GM12878 (cell line): ENCODE results near the gene SLC44A4. TPM values are rescaled to one million over a fixed set of nuclear protein-coding genes. Genes with fewer than 3 reads are reported as not detected.

Experiments used
- ATAC-seq: fragments of 200-7000 bp; cut with Tn5 transposase; 3 replicates; pipeline ENCODE4 v1.9.1; 2020; ENCODE audit warnings: mild to moderate bottlenecking, moderate library complexity
- BruUV-seq: library from RNA; stranded (reverse); fragments of 400-500 nt; replicated peaks from 2 replicates; lab custom pipeline; 2021; lab: Mats Ljungman, UMichigan
- CTCF ChIA-PET: fragments of 300-600 bp; sonication (Branson Sonifier 250); formaldehyde crosslinking; extraction: SDS; loops from one replicate; lab custom pipeline; 2021; ENCODE audit warnings: inconsistent platforms; lab: Yijun Ruan, JAX
- POLR2A ChIA-PET: fragments of 350-600 bp; formaldehyde crosslinking; extraction: SDS; loops from one replicate; lab custom pipeline; 2021; ENCODE audit warnings: inconsistent platforms; lab: Charles Lee
- RAD21 ChIA-PET: fragments of 300-600 bp; sonication (Branson Sonifier 250); formaldehyde crosslinking; loops from one replicate; lab custom pipeline; 2023; ENCODE audit warnings: antibody characterized with exemption; ENCODE audit not compliant: unreplicated experiment; lab: Charles Lee
- SMC1A ChIA-PET: fragments of 300-600 bp; sonication (Branson Sonifier 250); formaldehyde crosslinking; loops from one replicate; lab custom pipeline; 2023; ENCODE audit not compliant: unreplicated experiment, uncharacterized antibody; lab: Charles Lee
- DNase-seq: peaks from one replicate; pipeline ENCODE4 v3.0.0-alpha.2; 2011; ENCODE audit warnings: low read depth, low spot score
- FAIRE-seq: peaks from 3 replicates; lab custom pipeline; 2011; peaks lifted over from hg19 to GRCh38; lab: Jason Lieb, UNC
- H2AFZ ChIP-seq: 2 replicates; pipeline ENCODE4 v1.6.0; 2011; ENCODE audit warnings: low read depth, low read length, control low read depth; ENCODE audit not compliant: control insufficient read depth
- H3K27ac ChIP-seq: 2 replicates; pipeline ENCODE4 v1.5.1; 2011; ENCODE audit warnings: control low read depth; ENCODE audit not compliant: control insufficient read depth, insufficient read depth
- H3K27me3 ChIP-seq, 2 experiments: replicated peaks in 1 of 2; 2 replicates each; pipeline versions ENCODE4 v1.6.0 to v1.6.1; 2011; ENCODE audit warnings: low read length in 1 of 2; ENCODE audit not compliant: control insufficient read depth in 2 of 2, insufficient read depth in 2 of 2
- H3K36me3 ChIP-seq, 2 experiments: 2 replicates each; pipeline ENCODE4 v1.5.1; 2011; ENCODE audit warnings: low read length in 1 of 2; ENCODE audit not compliant: control insufficient read depth in 2 of 2, insufficient read depth in 2 of 2
- H3K4me1 ChIP-seq: 2 replicates; pipeline ENCODE4 v1.6.1; 2011; ENCODE audit warnings: mild to moderate bottlenecking, low read length, moderate library complexity, mixed read lengths; ENCODE audit not compliant: control insufficient read depth, insufficient read depth
- H3K4me2 ChIP-seq: 2 replicates; pipeline ENCODE4 v1.6.0; 2011; ENCODE audit warnings: control low read depth; ENCODE audit not compliant: control insufficient read depth, insufficient read depth
- H3K4me3 ChIP-seq: fragments of 200-600 bp; sonication (generic); 2 replicates; pipeline ENCODE4 v1.5.1; 2016
- H3K79me2 ChIP-seq: 2 replicates; pipeline ENCODE4 v1.6.0; 2011; ENCODE audit warnings: low read length; ENCODE audit not compliant: control insufficient read depth, insufficient read depth
- H3K9ac ChIP-seq: 2 replicates; pipeline ENCODE4 v1.8.0; 2011; ENCODE audit warnings: low read length, control low read depth, mixed read lengths; ENCODE audit not compliant: control insufficient read depth, insufficient read depth
- H3K9me3 ChIP-seq: replicated peaks from 3 replicates; pipeline ENCODE4 v1.5.1; 2011; ENCODE audit warnings: mild to moderate bottlenecking, low read length; ENCODE audit not compliant: control insufficient read depth, insufficient read depth
- H4K20me1 ChIP-seq: 2 replicates; pipeline ENCODE4 v1.6.0; 2011; ENCODE audit not compliant: control insufficient read depth, insufficient read depth
- BHLHE40 ChIP-seq, 2 experiments: fragments of 450-650 bp in 1 of 2; IDR thresholded peaks; 2 replicates each; pipeline ENCODE4 v1.6.1; 2011 to 2017; ENCODE audit warnings: low read depth in 2 of 2, borderline replicate concordance in 1 of 2, improper control_type of control experiment in 1 of 2, low read length in 1 of 2, mild to moderate bottlenecking in 1 of 2
- CEBPB ChIP-seq, 2 experiments: fragments of 150-350 bp in 1 of 2; IDR thresholded peaks; 2 replicates each; pipeline ENCODE4 v1.6.1; 2012 to 2014; ENCODE audit warnings: low read depth in 2 of 2, low read length in 2 of 2, borderline replicate concordance in 1 of 2, inconsistent platforms in 1 of 2
- EZH2 ChIP-seq: IDR thresholded peaks from 2 replicates; pipeline ENCODE4 v1.6.1; 2012; ENCODE audit warnings: low read depth, mild to moderate bottlenecking, control low read depth, inconsistent platforms, low read length, borderline replicate concordance; ENCODE audit not compliant: control insufficient read depth
- FOS ChIP-seq: IDR thresholded peaks from 3 replicates; pipeline ENCODE4 v1.6.1; 2011; ENCODE audit warnings: borderline replicate concordance; ENCODE audit not compliant: insufficient read length; ENCODE audit errors: extremely low read depth
- GABPA ChIP-seq: IDR thresholded peaks from 2 replicates; pipeline ENCODE4 v1.6.1; 2014; ENCODE audit warnings: antibody characterized with exemption, low read depth, mild to moderate bottlenecking, inconsistent platforms
- HDAC6 ChIP-seq: fragments of 200-600 bp; sonication (generic); IDR thresholded peaks from one replicate; pipeline ENCODE4 v1.8.0; 2017; ENCODE audit warnings: antibody characterized with exemption; ENCODE audit not compliant: unreplicated experiment
- IKZF2 ChIP-seq, 2 experiments: fragments of 450-650 bp; IDR thresholded peaks; 2 replicates each; pipeline ENCODE4 v1.6.1; 2017; ENCODE audit warnings: mild to moderate bottlenecking in 2 of 2, moderate library complexity in 2 of 2
- MEF2A ChIP-seq: IDR thresholded peaks from 2 replicates; pipeline ENCODE4 v1.6.1; 2011; ENCODE audit warnings: low read depth, mild to moderate bottlenecking, low read length, moderate library complexity; ENCODE audit not compliant: insufficient read depth
- NR2C2 ChIP-seq: IDR thresholded peaks from 2 replicates; pipeline ENCODE4 v1.6.1; 2011; ENCODE audit warnings: borderline replicate concordance, low read depth; ENCODE audit not compliant: control insufficient read depth, insufficient read length
- NRF1 ChIP-seq: conservative IDR thresholded peaks from 2 replicates; pipeline ENCODE4 v1.6.1; 2011; ENCODE audit warnings: mild to moderate bottlenecking, low read depth, low read length, improper control_type of control experiment
- PAX5 ChIP-seq: IDR thresholded peaks from 2 replicates; pipeline ENCODE4 v1.6.1; 2011; ENCODE audit warnings: low read depth, low read length, borderline replicate concordance
- PML ChIP-seq: IDR thresholded peaks from 2 replicates; pipeline ENCODE4 v1.6.1; 2012; ENCODE audit warnings: low read length, inconsistent platforms
- RUNX3 ChIP-seq: IDR thresholded peaks from 2 replicates; pipeline ENCODE4 v1.6.1; 2012; ENCODE audit warnings: low read length, inconsistent platforms
- TARDBP ChIP-seq: IDR thresholded peaks from 2 replicates; pipeline ENCODE4 v1.6.1; 2016; ENCODE audit warnings: borderline replicate concordance
- WRNIP1 ChIP-seq: IDR thresholded peaks from 2 replicates; pipeline ENCODE4 v1.6.1; 2011; ENCODE audit warnings: low read depth, low read length, improper control_type of control experiment, borderline replicate concordance
- YY1 ChIP-seq: IDR thresholded peaks from 2 replicates; pipeline ENCODE4 v1.6.1; 2011; ENCODE audit warnings: low read depth, mild to moderate bottlenecking, low read length
- WGBS: methylation state at CpG from one replicate; pipeline ENCODE4 v1.1.6; 2016; ENCODE audit warnings: low lambda C conversion rate; ENCODE audit not compliant: insufficient replicate concordance, insufficient coverage; ENCODE audit errors: missing lambda C conversion rate; 5-methylcytosine and 5-hydroxymethylcytosine counted together
- in situ Hi-C: fragments of 300-500 bp; cut with MboI; formaldehyde crosslinking; loops from 9 replicates; pipeline ENCODE4 v1.14.3; 2018; ENCODE audit warnings: mixed read lengths
- intact Hi-C: fragments of 100-400 bp; cut with micrococcal nuclease; formaldehyde crosslinking; loops from one replicate; pipeline ENCODE4 v1.14.2; 2022; ENCODE audit not compliant: unreplicated experiment
- polyA plus RNA-seq, 11 experiments: library from polyadenylated mRNA; depleted of rRNA in 4 of 11; unstranded in 6 of 11; stranded (reverse) in 5 of 11; fragments of >200 nt; fragmentation: Nextera tagmentation in 4 of 11; fragmentation: Illumina TruSeq in 1 of 11; extraction: Ambion mirVana in 4 of 11; extraction: Trizol in 1 of 11; gene quantifications; 1 replicate in 1 of 11; 2 replicates in 10 of 11; pipeline versions ENCODE4 v1.2.1 to v1.2.3, GENCODE V29; 2011 to 2016; ENCODE audit warnings: inconsistent platforms in 2 of 11, missing spikeins in 2 of 11, low read depth in 1 of 11
- total RNA-seq, 4 experiments: library from RNA; depleted of rRNA in 3 of 4; stranded (reverse); fragments of >200 nt in 3 of 4; fragmentation: Illumina TruSeq in 1 of 4; extraction: Trizol in 1 of 4; gene quantifications; 2 replicates each; pipeline versions ENCODE4 v1.2.1 to v1.2.3, GENCODE V29; 2013 to 2021
- TF ChIP-seq, protein P1 (sequence below): fragments of 450-650 bp; conservative IDR thresholded peaks from 2 replicates; pipeline ENCODE4 v1.6.1; 2017; ENCODE audit warnings: mild to moderate bottlenecking, moderate library complexity
- TF ChIP-seq, protein P2 (sequence below): fragments of 450-650 bp; IDR thresholded peaks from 2 replicates; pipeline ENCODE4 v1.6.1; 2016; ENCODE audit warnings: mild to moderate bottlenecking

The SLC44A4 gene
- total and polyA plus RNA-seq, 10 of the 15 experiments (the other 5 are each of a cell fraction or from before 2014, with no cell fraction given) = 0.04 to 0.24 (median 0.15) TPM; not detected in 3

DNA sequence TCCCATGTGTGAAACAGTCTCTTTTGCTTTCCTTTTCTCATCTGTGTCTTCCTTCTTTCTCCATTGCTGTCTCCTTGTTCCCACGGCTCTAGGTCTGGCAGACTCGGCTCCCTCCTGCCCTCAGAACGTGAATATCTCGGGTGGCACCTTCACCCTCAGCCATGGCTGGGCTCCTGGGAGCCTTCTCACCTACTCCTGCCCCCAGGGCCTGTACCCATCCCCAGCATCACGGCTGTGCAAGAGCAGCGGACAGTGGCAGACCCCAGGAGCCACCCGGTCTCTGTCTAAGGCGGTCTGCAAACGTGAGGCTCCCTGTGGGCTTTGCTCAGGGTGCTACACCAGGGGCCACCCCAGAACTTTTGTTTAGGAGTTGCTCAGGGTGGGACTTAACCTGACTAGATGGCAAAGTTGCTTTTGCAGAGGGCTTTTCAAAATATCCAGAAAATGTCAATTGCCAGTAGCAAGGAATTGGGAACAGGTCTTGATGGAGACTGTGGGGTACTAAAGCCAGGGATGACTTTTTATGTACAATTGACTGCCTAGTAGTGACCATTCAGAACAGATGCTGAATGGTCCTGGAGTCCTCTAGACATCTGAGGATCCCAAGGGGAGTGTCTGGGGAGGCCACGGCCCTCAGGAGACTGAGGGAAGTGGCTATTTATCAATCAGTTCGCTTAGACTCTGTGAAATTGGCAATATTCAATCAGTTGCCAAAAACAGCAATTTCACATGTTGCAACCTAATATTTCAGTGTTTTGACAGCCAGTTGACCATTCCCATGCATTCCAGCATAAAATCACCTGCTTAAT is 49.3 kb upstream of the SLC44A4 start:
- no TSS peak for BruUV-seq
- intact Hi-C loops (no loop called here), in situ Hi-C loops (no loop called here)
- DNase-seq (no peak), ATAC-seq (no peak), FAIRE-seq (no peak)
- Histone ChIP-seq H3K9me3 (peaks cover 1% of the 10 kb centered on the region; the same call in 1 of the 3 replicates), H3K27ac (no peak overlapping the region), H3K4me3 (no peak overlapping the region), H3K9ac (no peak overlapping the region), H3K27me3 (no peaks in the 10 kb centered on the region), H3K79me2 (no peaks in the 10 kb centered on the region), H3K4me1 (no peaks in the 10 kb centered on the region), H3K36me3 (no peaks in the 10 kb centered on the region), H3K4me2 (no peak overlapping the region), H4K20me1 (no peaks in the 10 kb centered on the region), H2AFZ (no peak overlapping the region)
- no peak for TF ChIP-seq BHLHE40 (IDR thresholded peaks at IDR 0.05; ENCODE audit: borderline replicate concordance in 1 of 2, low read depth in 2 of 2, low read length in 1 of 2)
- TF ChIP-seq YY1 = no peak
- TF ChIP-seq RUNX3 = no peak
- no peak for TF ChIP-seq MEF2A
- no peak for TF ChIP-seq TARDBP
- TF ChIP-seq IKZF2 (IDR thresholded peaks at IDR 0.05) = no peak
- TF ChIP-seq FOS = no peak
- TF ChIP-seq, protein P1, sequence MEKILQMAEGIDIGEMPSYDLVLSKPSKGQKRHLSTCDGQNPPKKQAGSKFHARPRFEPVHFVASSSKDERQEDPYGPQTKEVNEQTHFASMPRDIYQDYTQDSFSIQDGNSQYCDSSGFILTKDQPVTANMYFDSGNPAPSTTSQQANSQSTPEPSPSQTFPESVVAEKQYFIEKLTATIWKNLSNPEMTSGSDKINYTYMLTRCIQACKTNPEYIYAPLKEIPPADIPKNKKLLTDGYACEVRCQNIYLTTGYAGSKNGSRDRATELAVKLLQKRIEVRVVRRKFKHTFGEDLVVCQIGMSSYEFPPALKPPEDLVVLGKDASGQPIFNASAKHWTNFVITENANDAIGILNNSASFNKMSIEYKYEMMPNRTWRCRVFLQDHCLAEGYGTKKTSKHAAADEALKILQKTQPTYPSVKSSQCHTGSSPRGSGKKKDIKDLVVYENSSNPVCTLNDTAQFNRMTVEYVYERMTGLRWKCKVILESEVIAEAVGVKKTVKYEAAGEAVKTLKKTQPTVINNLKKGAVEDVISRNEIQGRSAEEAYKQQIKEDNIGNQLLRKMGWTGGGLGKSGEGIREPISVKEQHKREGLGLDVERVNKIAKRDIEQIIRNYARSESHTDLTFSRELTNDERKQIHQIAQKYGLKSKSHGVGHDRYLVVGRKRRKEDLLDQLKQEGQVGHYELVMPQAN = no peak
- TF ChIP-seq, protein P2, sequence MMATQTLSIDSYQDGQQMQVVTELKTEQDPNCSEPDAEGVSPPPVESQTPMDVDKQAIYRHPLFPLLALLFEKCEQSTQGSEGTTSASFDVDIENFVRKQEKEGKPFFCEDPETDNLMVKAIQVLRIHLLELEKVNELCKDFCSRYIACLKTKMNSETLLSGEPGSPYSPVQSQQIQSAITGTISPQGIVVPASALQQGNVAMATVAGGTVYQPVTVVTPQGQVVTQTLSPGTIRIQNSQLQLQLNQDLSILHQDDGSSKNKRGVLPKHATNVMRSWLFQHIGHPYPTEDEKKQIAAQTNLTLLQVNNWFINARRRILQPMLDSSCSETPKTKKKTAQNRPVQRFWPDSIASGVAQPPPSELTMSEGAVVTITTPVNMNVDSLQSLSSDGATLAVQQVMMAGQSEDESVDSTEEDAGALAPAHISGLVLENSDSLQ = no peak
- TF ChIP-seq EZH2 = no peak
- no peak for TF ChIP-seq NRF1
- no peak for TF ChIP-seq NR2C2
- no peak for TF ChIP-seq PML
- no peak for TF ChIP-seq WRNIP1
- TF ChIP-seq GABPA = no peak
- no peak for TF ChIP-seq HDAC6
- TF ChIP-seq PAX5 = no peak
- no peak for TF ChIP-seq CEBPB (IDR thresholded peaks at IDR 0.05; ENCODE audit: borderline replicate concordance in 1 of 2, low read depth in 2 of 2, low read length in 2 of 2)
- ChIA-PET RAD21 (no interaction called here), POLR2A (no interaction called here), CTCF (interaction anchor here (1.0 kb wide), 1 partner anchor 191 kb away, joined by 3 read pairs; no protein-coding TSS in a partner anchor), SMC1A (no interaction called here)
- 26% methylated on average over 11 of the region's 11 CpGs for WGBS
